HS-27A (cell line): ENCODE measurements around the gene MFSD2A.
"Not testable (repeated sequence)": the region's sequence is repeated elsewhere in the genome, so short reads cannot be mapped to it uniquely, and the experiment has no call there.

Experiments
- DNase-seq: peaks from one replicate; pipeline ENCODE4 v3.0.0-alpha.2; 2012; ENCODE audit warnings: low read depth, missing footprints

Gene MFSD2A

DNA sequence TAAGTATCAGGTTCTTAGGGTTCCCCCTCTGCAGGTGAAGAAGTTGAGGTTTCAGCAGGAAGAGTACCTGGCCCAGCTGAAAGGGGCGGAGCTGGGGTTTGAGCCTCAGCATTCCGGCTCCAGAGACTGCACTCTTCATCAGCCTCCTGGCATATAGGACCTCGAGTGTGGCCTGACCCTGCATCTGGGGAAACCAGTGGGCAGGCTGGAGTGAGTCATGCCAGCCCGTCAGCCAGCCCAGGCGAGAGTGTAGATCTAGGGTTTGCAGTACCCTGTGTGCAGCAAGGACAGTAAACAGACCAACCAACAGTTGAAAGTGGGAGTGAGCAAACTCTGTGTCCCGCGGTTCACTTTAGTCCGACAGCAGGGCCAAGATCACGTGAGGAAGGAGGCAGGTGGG is 14.1 kb downstream of the MFSD2A start:
- no peak for DNase-seq

DNA sequence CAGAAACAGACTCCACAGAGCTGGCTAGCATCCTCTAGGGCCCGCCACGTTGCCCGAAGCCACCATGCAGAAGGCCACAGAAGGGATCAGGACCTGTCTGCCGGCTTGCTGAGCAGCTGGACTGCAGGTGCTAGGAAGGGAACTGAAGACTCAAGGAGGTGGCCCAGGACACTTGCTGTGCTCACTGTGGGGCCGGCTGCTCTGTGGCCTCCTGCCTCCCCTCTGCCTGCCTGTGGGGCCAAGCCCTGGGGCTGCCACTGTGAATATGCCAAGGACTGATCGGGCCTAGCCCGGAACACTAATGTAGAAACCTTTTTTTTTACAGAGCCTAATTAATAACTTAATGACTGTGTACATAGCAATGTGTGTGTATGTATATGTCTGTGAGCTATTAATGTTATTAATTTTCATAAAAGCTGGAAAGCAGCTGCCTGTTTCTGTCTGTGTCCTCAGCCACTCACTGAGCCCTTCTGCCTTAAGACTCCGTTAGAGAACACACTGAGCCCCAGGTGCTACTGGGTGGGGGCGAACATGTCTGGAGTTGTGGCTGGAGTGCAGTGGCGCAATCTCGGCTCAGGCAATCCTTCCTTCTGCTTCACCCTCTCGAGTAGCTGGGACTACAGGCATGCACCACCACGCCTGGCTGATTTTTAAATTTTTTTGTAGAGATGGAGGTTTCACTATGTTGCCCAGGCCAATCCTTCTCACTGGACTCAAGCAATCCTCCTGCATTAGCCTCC is 14.8 kb downstream of the MFSD2A start:
- no peak for DNase-seq

DNA sequence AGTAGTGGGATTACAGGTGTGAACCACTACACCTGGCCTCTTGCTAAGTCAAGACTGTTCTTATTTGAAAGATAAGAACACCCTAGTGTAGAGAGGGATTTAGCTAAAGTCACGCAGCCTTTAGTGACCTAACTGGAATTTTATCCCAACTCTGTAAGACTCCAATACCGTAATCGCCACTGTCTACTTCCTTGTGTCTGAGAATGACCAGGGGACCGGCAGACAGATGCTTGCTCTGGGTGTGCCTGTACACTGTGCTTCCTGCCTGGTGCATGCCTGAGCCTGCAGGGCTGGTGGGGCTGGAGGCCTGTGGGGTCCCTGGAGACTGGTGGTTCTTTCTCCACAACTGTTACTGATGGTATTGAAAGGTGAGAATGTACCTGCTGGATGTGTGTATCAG is 15.3 kb downstream of the MFSD2A start:
- no peak for DNase-seq

DNA sequence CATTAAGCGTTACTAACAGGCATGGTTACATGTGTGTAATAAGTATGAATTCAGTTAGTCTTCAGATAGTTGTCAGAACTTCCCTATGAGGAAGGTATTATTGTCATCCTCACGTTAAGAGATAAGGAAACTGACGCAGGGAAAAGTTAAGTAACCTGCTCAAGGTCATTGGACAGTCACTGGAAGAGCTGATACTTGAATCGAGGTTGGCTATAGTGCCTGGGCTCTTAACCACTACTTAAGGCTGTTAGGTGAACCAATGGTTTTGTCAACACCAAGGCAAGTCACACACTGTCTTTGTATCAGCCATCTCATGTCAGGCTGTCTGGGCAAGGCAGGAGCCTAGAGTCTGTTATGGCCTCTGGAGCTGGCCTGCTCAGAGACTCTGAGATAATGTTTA is 16.2 kb downstream of the MFSD2A start:
- no peak for DNase-seq

- DNase-seq, result peak; percentile 47
These were observed 18.7 kb downstream of the MFSD2A start for GRCh38 chr1:39973503-39974135.

DNA sequence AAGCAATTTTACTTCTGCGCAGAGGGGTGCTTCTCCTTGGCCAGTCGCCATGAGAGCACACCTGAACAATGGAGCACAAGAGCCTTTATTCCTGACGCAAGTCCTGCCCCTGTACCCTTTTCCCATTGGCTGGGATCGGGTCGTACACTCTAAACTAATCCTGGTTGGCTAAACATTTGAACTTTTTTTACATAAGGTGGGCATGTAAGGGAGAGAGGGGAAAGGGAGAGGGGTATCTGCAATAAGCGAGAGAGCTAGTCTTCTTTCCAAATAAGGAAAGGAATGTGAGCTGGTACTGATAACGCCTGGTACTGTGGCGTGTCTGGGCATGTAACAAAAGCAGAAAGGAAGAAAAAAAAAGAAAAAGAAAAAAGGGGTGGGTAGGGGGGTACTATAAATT is 21.8 kb downstream of the MFSD2A start:
- no peak for DNase-seq

DNA sequence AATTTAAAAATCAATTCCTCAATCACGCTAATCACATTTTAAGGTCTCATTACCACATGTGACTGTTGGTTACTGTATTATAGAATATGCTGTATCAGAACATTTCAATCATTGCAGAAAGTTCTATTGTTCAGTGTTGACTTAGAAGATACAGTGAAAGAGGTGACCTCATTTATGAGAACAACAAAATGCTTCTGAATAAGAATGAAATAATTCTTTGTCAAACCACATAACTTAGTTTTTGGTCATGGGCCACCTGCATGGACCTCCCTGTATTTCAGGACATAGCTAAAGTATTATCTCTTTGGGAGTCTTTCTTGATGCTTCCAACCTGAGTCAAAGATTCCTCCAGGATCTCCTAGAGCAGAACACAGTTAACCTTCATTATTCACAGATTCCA is 22.3 kb downstream of the MFSD2A start:
- DNase-seq, result no peak

DNA sequence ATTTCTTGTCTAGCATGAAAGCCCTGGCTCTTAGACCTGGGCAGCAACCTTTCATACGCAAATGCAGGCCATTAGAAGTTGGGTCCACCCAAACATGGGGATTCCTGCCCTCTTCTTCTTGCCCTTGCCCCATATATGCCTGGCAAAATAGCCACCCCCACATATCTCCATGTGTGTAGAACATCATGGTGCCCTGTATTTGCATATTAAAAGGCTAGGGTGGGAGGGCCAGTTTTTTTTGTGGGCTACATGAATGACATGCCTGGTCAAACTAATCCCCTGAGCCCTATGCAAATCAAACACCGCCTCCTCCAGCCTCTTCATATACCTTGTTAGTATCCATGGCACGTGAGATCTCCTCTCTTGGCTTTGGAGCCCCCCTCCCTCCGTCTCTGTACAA is 24.7 kb downstream of the MFSD2A start:
- DNase-seq, result no peak

DNA sequence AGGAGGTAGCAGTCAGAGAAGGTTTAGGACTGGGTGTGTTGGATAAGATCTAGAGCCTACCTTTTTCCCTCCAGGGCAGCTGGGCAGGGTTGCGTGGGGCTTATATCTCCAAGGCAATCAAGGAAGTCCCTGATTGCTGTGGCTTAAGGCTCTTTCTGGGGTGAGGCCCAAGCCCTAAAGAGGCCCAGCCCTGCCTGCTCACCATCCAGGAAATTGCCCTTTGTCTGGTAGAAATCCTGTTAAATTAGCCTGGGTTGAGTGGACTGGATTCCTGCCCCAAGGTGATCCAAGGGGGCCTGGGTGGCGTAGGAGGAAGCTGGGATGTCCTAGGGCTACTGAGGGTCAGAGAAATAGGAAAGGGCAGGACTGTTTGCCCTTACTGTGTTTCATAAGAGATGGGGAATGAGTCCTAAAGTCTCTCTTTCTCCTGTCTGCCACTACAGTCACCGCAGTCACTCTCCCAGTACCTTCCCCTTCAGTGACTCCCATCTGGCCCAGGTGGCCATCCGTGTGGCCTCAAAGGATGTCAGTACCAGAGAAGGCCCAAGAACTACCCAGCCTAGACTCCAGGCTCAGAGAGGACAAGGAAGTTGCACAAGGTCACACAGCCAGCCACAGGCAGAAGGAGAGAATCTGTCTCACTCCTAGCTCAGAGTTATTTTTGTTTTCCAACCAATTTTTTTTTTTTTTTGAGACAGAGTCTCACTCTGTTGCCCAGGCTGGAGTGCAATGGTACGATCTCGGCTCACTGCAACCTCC is 25.8 kb downstream of the MFSD2A start:
- no peak for DNase-seq

DNA sequence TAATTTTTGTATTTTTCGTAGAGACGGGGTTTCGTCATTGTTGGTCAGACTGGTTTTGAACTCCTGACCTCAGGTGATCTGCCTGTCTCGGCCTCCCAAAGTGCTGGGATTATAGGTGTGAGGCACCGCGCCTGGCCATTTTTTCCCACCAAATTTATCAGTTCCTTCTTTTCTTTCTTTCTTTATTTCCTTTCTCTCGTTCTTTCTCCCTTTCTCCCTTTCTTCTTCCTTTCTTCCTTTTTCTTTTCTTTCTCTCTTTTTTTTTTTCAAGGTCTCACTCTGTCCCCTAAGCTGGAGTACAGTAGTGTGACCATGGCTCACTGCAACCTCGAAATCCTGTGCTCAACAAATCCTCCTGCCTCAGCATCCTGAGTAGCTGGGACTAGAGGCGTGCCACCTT is 26.4 kb downstream of the MFSD2A start:
- DNase-seq, result no peak

DNA sequence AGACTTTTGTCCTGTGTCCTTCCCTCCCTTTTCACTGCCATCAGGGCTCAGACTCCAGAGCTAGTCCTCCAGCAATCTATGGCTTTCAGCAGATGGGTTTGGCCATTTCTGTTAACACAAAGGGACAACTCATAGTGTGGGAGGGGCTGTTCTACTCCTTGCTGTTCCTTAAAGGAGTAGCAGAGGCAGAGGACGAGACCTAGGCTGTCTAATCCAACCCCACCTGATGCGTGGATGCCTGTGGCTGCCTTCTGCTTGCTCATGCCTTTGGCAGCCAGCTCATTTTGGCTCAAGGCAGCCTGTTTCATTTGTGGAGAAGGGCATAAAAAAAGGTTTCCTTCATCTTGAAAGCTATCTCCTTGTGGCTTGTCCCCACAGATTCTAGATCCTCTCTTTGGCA is 27.0 kb downstream of the MFSD2A start:
- peak; percentile 65 for DNase-seq

GRCh38 chr1:39984480-39984879 is 29.5 kb downstream of the MFSD2A start:
- DNase-seq, result not testable (repeated sequence)

- no peak for DNase-seq
These were observed 30.0 kb downstream of the MFSD2A start for GRCh38 chr1:39984951-39985350.

DNA sequence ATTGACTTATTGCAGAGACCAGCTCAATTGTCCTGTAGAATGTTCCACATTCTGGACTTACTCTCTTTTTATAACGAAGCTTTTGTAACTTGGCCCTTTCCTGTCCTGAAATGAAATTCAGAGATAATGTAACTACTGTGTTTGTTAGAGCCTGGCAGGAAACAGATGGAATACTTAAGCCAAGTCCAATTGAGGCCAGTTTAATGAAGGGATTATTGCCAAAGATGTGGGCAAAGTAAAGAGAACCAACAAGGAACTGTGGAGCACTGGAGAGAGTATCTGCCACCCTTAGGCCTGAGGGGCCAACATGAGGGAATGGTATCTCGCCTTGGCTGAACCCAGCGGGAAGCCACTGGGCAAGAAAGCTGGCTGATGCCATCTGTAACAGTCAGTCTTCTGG is 32.9 kb downstream of the MFSD2A start:
- no peak for DNase-seq

DNA sequence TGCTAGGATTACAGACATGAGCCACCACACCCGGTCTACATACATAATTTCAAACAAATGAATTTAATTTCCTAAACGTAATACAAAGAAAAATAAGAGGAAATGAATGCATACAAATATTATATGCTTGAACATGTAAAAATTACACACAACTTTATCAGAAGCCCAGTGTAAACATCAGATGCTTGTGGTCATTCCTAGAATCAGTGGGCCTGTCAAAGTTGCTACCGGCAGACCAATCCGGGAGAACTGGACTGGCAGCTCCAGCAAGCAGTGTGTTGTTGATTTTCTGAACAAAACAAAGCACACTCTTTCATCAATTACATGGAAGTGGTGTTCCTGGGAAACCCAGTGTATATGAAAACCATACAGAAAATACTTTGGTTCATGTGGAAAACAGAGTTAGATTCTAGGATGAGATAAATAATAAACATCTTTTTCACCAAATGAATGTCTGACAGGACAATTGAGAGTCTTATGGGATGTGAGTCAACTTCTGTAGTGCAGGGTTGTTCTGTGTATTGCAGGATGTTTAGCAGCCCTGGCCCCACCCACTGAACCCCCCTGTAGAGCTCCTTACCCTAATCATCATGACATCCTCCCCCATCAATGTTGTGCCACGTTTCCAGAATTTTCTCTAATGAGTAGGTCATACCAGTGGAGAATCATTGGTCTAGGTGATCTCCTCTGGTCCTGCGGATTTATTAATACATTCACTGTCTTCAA is 33.8 kb downstream of the MFSD2A start:
- no peak for DNase-seq

- no peak for DNase-seq
These were observed 35.5 kb downstream of the MFSD2A start for GRCh38 chr1:39990428-39990827.

DNA sequence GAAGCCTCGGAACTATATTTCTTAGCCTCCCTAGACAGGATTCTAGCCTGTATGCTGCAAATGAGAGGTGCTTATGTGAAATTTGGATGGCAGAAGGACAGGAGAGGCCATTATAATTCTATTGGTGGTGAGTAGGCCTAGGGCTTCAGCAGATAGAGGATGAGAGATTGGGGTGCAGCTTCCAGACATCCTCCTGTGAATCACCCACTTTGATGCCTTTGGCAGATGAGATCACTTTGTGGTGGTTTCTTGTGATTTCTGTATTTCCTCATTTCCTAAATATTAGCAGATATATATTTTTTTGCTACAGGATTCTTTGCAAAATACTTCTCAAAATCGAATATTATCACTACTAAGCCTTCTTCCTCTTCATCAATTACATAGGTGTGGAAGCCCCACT is 37.3 kb downstream of the MFSD2A start:
- no peak for DNase-seq

DNA sequence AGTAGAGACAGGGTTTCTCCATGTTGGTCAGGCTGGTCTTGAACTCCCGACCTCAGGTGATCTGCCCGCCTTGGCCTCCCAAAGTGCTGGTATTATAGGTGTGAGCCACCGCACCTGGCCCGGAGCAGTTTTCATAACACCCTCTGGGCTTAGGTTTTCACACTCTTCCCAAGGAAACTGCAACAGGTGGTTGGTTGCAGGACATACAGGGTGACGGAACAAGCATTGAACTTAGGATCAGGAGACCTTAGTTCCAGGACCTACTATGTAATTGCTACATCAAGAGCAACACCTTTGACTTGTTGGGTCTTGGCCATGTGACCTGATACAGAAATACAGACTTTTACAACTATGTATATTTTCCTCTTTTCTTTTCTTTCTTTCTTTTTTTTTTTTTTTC is 37.9 kb downstream of the MFSD2A start:
- no peak for DNase-seq

DNA sequence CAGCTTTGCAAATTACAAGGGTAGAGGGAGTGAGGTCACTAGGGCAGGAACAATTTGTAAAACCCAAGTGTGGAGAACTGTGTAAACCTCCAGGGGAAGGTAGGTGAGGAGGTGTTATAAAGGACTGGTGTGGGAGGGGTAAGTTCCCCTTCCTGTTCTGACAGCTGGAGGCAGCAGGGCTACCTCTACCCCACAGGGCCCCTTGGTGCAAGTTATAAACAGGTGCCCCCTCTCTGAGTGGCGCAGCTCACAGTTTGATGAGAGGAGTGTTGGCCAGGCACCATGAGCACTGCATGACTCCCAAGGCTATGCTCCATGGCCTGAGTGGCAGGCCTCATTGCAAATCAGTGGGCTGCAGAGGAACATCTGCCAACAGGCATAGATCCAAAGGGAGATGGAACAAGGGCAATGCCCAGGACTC is 41.0 kb downstream of the MFSD2A start:
- DNase-seq, result no peak

GRCh38 chr1:39996396-39997004 is 41.6 kb downstream of the MFSD2A start:
- no peak for DNase-seq

DNA sequence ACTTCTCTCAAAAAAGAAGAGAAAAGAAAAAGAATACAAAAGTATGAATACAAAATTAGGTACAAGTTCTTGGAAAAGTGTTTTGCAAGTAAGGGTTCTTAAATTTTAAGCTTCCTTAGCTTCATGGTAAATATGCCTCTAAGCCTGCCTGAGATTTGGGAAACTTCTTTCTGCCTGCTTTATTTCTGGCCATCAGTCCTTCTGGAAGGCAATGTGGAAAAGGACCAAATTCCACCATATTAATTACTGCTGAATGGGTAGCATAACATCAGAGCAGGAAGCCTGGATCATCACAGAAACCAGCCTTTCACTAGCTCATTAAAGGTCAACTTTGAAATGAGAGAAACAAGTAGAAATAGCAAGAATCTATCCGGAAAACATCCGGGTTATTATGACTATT is 46.5 kb downstream of the MFSD2A start:
- no peak for DNase-seq
